Caco-2 (cell line): Measurements from ENCODE around the gene HACD2. TPM values are rescaled to one million over a fixed set of nuclear protein-coding genes. Genes with fewer than 3 reads are reported as not detected.

ENCODE experiments used
- BruUV-seq: library from RNA; stranded (reverse); fragments of 400-500 nt; replicated peaks from 2 replicates; lab custom pipeline; 2021; lab: Mats Ljungman, UMichigan
- CTCF ChIA-PET: fragments of 300-600 bp; sonication (Branson Sonifier 250); formaldehyde crosslinking; loops from one replicate; lab custom pipeline; 2022; ENCODE audit warnings: antibody characterized with exemption; lab: Charles Lee
- POLR2A ChIA-PET: fragments of 300-600 bp; sonication (Branson Sonifier 250); formaldehyde crosslinking; loops from one replicate; lab custom pipeline; 2022; ENCODE audit warnings: antibody characterized with exemption; lab: Charles Lee
- DNase-seq, 2 experiments: peaks; one replicate each; pipeline versions ENCODE4 v3.0.0 to v3.0.0-alpha.2; 2020 to 2022
- H3K27me3 ChIP-seq: replicated peaks from 2 replicates; pipeline ENCODE4 v1.6.0; 2011; ENCODE audit warnings: low read length; ENCODE audit not compliant: control insufficient read depth, insufficient read depth
- H3K36me3 ChIP-seq: 2 replicates; pipeline ENCODE4 v1.5.1; 2011; ENCODE audit warnings: low read length; ENCODE audit not compliant: control insufficient read depth, insufficient read depth
- H3K4me1 ChIP-seq: fragments of 250-450 bp; sonication (Bioruptor Pico); 2 replicates; pipeline ENCODE4 v1.5.1; 2020; ENCODE audit warnings: mild to moderate bottlenecking
- H3K4me3 ChIP-seq: 2 replicates; pipeline ENCODE4 v1.5.1; 2011; ENCODE audit warnings: low read depth, mild to moderate bottlenecking, control low read depth, low read length
- H3K9me3 ChIP-seq: fragments of 250-450 bp; sonication (Bioruptor Pico); 2 replicates; pipeline ENCODE4 v1.5.1; 2020; ENCODE audit warnings: mild to moderate bottlenecking, moderate library complexity
- H3K27ac Mint-ChIP-seq: one replicate; pipeline ENCODE4 v1.8.0; 2022; ENCODE audit warnings: mixed read lengths; ENCODE audit not compliant: unreplicated experiment
- H3K27me3 Mint-ChIP-seq: one replicate; pipeline ENCODE4 v1.8.0; 2022; ENCODE audit warnings: mixed read lengths; ENCODE audit not compliant: insufficient read depth, unreplicated experiment
- H3K36me3 Mint-ChIP-seq: one replicate; pipeline ENCODE4 v1.8.0; 2022; ENCODE audit warnings: mild to moderate bottlenecking, mixed read lengths; ENCODE audit not compliant: insufficient read depth, unreplicated experiment
- H3K4me1 Mint-ChIP-seq: one replicate; pipeline ENCODE4 v1.8.0; 2022; ENCODE audit warnings: low read depth, mixed read lengths; ENCODE audit not compliant: unreplicated experiment
- H3K4me3 Mint-ChIP-seq: one replicate; pipeline ENCODE4 v1.8.0; 2022; ENCODE audit warnings: mild to moderate bottlenecking, moderate library complexity, mixed read lengths; ENCODE audit not compliant: unreplicated experiment
- H3K9me3 Mint-ChIP-seq: one replicate; pipeline ENCODE4 v1.8.0; 2022; ENCODE audit warnings: mixed read lengths; ENCODE audit not compliant: unreplicated experiment
- intact Hi-C: fragments of 100-400 bp; cut with micrococcal nuclease; formaldehyde crosslinking; loops from one replicate; pipeline ENCODE4 v1.10.0; 2022; ENCODE audit not compliant: unreplicated experiment
- total RNA-seq: library from RNA; stranded (reverse); gene quantifications from 2 replicates; pipeline ENCODE4 v1.2.3, GENCODE V29; 2022
- TF ChIP-seq, protein P1 (sequence below), 2 experiments: fragments of 200-600 bp in 1 of 2; IDR thresholded peaks; 1 replicate in 1 of 2; 2 replicates in 1 of 2; pipeline versions ENCODE4 v1.5.1 to v1.8.0; 2011 to 2022; ENCODE audit warnings: antibody characterized with exemption in 1 of 2, control low read depth in 1 of 2, inconsistent platforms in 1 of 2, low read depth in 1 of 2, low read length in 1 of 2, mild to moderate bottlenecking in 1 of 2, moderate library complexity in 1 of 2; ENCODE audit not compliant: insufficient read depth in 1 of 2, severe bottlenecking in 1 of 2, unreplicated experiment in 1 of 2

HACD2 gene
- total RNA-seq, 1 experiment from 2014 or later: 92.5 TPM

DNA sequence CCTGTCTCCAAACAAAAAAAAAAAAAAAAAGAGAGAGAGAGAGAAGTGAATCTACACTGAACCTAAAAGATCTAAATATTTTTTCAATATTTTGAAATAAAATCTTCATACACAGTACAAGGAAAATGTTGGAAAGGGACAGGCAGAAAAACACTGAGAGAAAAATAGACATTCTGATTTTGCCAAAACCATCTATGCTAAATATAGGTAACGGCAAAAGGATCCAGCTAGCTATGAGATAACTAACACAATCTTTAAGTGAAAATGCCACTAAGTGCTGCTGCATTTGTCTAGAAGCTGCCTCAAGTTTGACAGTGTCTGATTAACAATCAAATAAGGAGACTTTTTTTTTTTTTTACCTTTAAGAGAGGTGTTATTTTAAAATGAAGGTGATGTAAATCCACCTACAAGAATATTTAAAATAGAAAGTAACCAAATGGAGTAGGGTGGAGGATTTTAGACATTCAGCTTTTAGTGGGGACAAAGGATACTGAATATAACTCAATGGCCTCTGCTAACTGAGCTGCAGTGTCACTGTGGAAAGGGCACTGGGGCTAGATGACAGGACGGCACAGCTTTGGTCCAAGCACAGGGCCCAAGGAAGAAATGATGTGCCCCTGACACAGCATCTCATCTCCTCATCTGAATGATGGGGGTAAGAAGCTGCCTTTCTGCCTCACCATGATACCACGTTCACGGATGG lies 62.4 kb downstream of the HACD2 start:
- CTCF ChIA-PET: no interaction called here
- Histone ChIP-seq H3K4me3 (no peak overlapping the region), H3K9me3 (no peaks in the 10 kb centered on the region), H3K27me3 (no peaks in the 10 kb centered on the region), H3K36me3 (peaks cover 2% of the 10 kb centered on the region; the same call in 1 of the 2 replicates), H3K4me1 (no peaks in the 10 kb centered on the region)
- BruUV-seq: no TSS peak
- POLR2A ChIA-PET: no interaction called here
- H3K4me1 Mint-ChIP-seq: peaks cover 6% of the 10 kb centered on the region
- H3K4me3 Mint-ChIP-seq: no peak overlapping the region
- H3K9me3 Mint-ChIP-seq: no peaks in the 10 kb centered on the region
- no peak overlapping the region for H3K27ac Mint-ChIP-seq
- TF ChIP-seq, protein P1, sequence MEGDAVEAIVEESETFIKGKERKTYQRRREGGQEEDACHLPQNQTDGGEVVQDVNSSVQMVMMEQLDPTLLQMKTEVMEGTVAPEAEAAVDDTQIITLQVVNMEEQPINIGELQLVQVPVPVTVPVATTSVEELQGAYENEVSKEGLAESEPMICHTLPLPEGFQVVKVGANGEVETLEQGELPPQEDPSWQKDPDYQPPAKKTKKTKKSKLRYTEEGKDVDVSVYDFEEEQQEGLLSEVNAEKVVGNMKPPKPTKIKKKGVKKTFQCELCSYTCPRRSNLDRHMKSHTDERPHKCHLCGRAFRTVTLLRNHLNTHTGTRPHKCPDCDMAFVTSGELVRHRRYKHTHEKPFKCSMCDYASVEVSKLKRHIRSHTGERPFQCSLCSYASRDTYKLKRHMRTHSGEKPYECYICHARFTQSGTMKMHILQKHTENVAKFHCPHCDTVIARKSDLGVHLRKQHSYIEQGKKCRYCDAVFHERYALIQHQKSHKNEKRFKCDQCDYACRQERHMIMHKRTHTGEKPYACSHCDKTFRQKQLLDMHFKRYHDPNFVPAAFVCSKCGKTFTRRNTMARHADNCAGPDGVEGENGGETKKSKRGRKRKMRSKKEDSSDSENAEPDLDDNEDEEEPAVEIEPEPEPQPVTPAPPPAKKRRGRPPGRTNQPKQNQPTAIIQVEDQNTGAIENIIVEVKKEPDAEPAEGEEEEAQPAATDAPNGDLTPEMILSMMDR (IDR thresholded peaks at IDR 0.05; ENCODE audit: insufficient read depth in 1 of 2, low read depth in 1 of 2, low read length in 1 of 2, severe bottlenecking in 1 of 2, unreplicated experiment in 1 of 2): no peak
- DNase-seq: no peak
- no peaks in the 10 kb centered on the region for H3K27me3 Mint-ChIP-seq
- peaks cover 63% of the 10 kb centered on the region for H3K36me3 Mint-ChIP-seq
- intact Hi-C loops: no loop called here

DNA sequence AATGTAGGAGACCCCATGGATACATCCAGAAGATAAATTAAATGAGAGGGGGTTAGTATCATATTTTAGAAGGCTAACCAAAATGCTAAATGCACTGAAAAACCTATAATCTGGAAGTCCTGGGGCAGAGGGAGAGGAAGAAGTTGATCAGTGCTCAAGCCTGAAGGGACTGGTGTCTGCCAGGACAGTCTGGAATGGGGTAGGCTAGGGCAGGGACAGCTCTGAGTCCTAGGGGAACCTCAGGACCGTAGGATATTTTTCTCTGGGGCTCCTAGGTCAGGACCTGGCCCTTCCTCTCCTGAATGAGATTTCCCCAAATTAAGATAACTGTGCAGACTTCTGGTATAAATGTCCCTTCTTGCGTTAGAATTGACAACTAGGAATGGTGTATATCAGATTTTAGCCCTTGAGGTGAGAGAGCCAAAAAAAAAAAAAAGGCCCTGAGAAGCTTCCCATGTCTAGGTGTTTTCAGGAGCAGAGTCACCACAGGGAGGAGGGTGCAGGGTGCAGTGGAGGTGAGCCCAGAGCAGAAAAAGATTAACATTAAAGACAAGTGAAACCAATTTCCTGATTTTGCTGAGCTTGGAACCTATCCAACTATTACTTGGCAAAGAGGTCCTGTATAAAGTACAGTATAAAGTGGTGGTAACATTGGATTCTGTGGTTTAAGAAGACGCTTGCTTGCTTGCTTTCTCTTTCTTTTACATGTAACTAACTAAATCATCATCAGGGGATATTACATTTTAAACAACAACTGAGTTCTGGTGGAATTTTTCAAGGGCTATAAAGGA lies 63.5 kb downstream of the HACD2 start:
- no peaks in the 10 kb centered on the region for H3K27me3 ChIP-seq
- ChIA-PET CTCF (no interaction called here), POLR2A (no interaction called here)
- H3K27ac Mint-ChIP-seq: no peak overlapping the region
- H3K4me3 ChIP-seq: no peak overlapping the region
- no peaks in the 10 kb centered on the region for H3K27me3 Mint-ChIP-seq
- peaks cover 64% of the 10 kb centered on the region for H3K36me3 Mint-ChIP-seq
- H3K36me3 ChIP-seq: peaks cover 2% of the 10 kb centered on the region
- intact Hi-C loops: no loop called here
- no peaks in the 10 kb centered on the region for H3K9me3 Mint-ChIP-seq
- H3K9me3 ChIP-seq: no peaks in the 10 kb centered on the region
- DNase-seq: no peak
- peaks cover 6% of the 10 kb centered on the region for H3K4me1 Mint-ChIP-seq
- no peaks in the 10 kb centered on the region for H3K4me1 ChIP-seq
- no peak overlapping the region for H3K4me3 Mint-ChIP-seq
- BruUV-seq: no TSS peak
- TF ChIP-seq, protein P1 (IDR thresholded peaks at IDR 0.05; ENCODE audit: insufficient read depth in 1 of 2, low read depth in 1 of 2, low read length in 1 of 2, severe bottlenecking in 1 of 2, unreplicated experiment in 1 of 2): no peak

DNA sequence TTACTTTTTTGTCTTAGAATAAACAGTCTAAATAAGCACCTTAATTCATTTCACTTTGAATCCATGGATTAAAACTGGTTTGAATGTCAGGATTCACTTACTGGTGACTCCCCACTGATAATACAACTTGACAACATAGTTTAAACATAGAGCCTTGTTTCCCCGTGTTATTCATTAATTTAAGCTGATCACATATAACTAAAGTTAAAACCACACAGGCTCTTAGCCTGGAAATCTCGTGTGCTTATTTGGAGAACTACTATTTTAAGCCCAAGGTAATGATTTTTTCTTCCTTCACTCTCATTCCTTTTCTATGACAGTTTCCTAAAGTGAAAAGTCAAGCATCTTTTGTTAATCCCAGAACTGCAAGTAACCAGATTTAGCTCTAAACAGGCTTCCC lies 64.2 kb downstream of the HACD2 start:
- TF ChIP-seq, protein P1 (IDR thresholded peaks at IDR 0.05; ENCODE audit: insufficient read depth in 1 of 2, low read depth in 1 of 2, low read length in 1 of 2, severe bottlenecking in 1 of 2, unreplicated experiment in 1 of 2): no peak
- intact Hi-C loops: no loop called here
- peaks cover 61% of the 10 kb centered on the region for H3K36me3 Mint-ChIP-seq
- Histone ChIP-seq H3K9me3 (no peaks in the 10 kb centered on the region), H3K4me1 (no peaks in the 10 kb centered on the region), H3K4me3 (no peak overlapping the region), H3K27me3 (no peaks in the 10 kb centered on the region), H3K36me3 (peaks cover 2% of the 10 kb centered on the region)
- no peak overlapping the region for H3K27ac Mint-ChIP-seq
- H3K9me3 Mint-ChIP-seq: no peaks in the 10 kb centered on the region
- DNase-seq: no peak
- ChIA-PET CTCF (no interaction called here), POLR2A (no interaction called here)
- no peaks in the 10 kb centered on the region for H3K27me3 Mint-ChIP-seq
- BruUV-seq: no TSS peak
- H3K4me3 Mint-ChIP-seq: no peak overlapping the region
- peaks cover 6% of the 10 kb centered on the region for H3K4me1 Mint-ChIP-seq
